ENCODE results near the gene ZMAT5.

GRCh38 chr22:29762263-29762662 lies 4.5 kb downstream of the ZMAT5 start:
- no peak for TF ChIP-seq EZH2 (IDR thresholded peaks at IDR 0.05)
- no peak for TF ChIP-seq POLR2AphosphoS5 (IDR thresholded peaks at IDR 0.05; ENCODE audit: borderline replicate concordance, low read depth, low read length)
